ENCODE measurements around the gene PALMD.

PALMD gene

DNA sequence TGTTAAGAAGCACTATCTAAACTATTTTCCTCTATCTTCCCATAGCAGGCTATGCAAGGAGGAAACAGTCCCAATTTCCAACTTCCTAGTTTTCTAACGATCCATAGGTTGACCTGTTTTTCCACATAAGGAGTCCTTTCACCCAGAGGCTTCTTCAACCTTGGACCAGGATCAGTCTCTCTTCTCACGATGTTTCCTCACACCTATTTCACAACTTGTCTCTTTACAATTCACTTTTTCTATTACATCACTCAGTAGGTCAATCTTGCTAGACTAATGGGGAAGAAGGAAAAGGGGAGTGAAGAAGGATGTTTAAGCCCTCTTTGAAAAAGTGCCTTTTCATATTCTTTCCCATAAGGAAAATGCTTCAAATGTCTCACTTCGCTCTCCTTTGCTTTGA, 15.9 kb downstream of the PALMD start:
- DNase-seq (ENCODE audit: low read depth), result no peak

GRCh38 chr1:99662539-99663080, 16.7 kb downstream of the PALMD start:
- no peak for DNase-seq (ENCODE audit: low read depth)

DNA sequence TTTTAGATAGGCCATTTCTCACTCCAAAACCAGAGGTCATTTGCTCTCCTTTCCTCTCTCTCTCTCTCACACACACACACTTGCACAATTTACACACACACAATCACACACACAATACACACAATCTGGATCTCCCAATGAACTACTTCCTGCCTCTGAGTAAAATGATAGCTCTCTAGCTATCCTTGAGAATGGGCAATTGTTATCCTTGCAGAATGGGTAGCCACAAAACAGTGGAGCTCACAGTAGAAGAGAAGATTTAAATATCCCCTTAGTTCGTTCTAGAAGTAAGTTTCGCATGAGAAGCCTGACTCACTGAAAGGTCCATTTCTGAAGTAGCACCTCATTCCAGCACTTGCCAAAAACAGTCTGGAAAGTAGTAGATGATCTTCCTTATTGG, 17.6 kb downstream of the PALMD start:
- no peak for DNase-seq (ENCODE audit: low read depth)

DNA sequence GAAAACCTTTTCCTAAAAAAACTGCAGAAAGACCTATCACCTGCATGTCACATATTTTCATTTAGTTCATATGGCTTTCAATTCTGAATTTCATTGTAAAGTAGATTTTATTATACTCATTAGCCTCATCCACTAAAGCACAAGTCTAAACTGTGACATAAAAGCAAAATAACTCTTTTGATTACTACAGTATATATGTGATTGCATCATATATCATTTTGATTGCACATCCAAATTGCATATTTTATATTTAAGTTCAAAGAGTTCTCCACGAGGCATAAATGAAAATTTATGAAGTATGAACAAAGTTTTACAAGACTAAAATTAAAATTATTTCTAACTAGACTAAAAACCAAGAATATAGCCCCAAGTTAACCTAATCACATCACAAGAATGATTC, 19.3 kb downstream of the PALMD start:
- DNase-seq (ENCODE audit: low read depth), result no peak

- DNase-seq (ENCODE audit: low read depth), result no peak
Observed at GRCh38 chr1:99669376-99669775, 23.5 kb downstream of the PALMD start.

- DNase-seq (ENCODE audit: low read depth), result no peak
Observed at GRCh38 chr1:99669821-99670220, 23.9 kb downstream of the PALMD start.

GRCh38 chr1:99670583-99670982, 24.7 kb downstream of the PALMD start:
- DNase-seq (ENCODE audit: low read depth), result no peak

DNA sequence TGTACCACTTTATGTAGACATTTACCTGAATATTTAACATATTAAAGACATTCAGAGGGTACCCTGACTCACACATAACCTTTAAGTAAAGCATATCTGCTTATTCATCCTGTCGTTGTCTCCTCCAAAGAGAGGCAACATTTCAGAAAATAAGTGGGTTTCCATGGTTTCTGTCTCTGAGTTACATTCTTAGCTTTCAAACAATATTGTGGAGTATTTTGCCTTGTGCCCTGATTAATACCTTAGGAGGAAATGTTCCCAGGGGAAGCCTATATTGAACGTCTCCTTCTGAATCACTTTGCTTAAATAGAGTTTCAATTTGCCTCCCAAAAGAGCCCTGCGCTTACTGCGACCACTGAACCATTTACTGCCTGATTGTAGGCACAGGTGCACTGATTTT, 26.1 kb downstream of the PALMD start:
- no peak for DNase-seq (ENCODE audit: low read depth)

GRCh38 chr1:99672530-99673213, 26.8 kb downstream of the PALMD start:
- DNase-seq (ENCODE audit: low read depth), result no peak

DNA sequence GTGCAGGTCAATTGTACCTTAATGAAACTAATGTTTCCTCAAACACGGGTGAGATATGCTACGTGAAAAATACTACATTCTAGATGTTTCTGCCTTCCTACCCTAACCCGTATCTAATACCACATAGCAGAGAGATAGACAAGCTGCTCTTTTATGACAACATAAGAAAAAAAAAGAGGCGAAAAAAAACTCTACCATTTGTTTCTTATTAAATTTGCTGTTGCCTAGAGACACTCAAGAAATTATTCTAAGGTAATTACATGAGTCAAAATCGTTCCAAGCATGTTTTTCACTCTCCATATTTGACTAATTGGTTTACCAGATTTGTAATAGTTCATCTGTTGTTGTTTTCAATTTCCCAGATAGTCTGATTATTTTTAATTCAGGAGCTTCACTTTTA, 27.4 kb downstream of the PALMD start:
- DNase-seq (ENCODE audit: low read depth), result no peak

GRCh38 chr1:99674115-99675064, 28.5 kb downstream of the PALMD start:
- DNase-seq (ENCODE audit: low read depth), result no peak

- no peak for DNase-seq (ENCODE audit: low read depth)
Observed at GRCh38 chr1:99675292-99675691, 29.4 kb downstream of the PALMD start.

GRCh38 chr1:99675994-99676393, 30.1 kb downstream of the PALMD start:
- no peak for DNase-seq (ENCODE audit: low read depth)

DNA sequence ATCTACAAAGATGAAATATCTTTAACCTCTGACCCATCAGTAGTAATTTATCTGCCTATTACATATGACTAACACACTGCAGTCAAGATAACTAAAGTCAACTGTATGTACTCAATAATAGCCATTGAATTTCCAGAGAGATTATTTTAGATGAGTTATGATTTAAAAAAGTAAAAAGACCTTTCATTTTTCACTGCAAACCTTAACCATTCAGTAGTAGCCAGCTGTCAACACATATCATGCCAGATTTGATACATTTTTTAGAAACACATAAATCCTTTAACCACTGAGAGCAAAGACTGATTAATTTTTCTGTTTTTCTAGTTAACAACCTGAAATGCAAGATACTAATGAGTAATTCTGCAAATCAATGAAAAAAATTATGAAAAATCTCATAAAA, 31.0 kb downstream of the PALMD start:
- DNase-seq (ENCODE audit: low read depth), result no peak

DNA sequence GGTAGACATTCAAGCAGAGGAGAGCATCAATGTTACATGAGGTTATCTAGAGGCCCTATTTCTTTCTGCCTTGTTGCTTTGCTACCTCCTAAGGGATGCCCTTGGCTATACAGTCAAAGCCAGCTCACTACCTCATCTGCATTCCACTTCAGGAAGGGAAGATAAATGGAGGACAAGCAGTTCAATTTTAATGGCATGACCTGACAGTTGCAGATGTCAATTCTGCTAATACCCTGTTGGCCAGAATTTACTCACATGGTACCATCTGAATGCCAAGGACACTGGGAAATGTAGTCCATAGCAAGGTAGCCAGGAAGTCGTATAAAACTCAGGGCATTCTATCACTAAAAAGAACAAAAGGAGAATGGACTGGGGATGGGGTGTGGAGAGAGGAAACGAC, 31.5 kb downstream of the PALMD start:
- no peak for DNase-seq (ENCODE audit: low read depth)

GRCh38 chr1:99680270-99680669, 34.4 kb downstream of the PALMD start:
- DNase-seq (ENCODE audit: low read depth), result no peak

- no peak for DNase-seq (ENCODE audit: low read depth)
Observed at GRCh38 chr1:99681583-99681982, 35.7 kb downstream of the PALMD start.

GRCh38 chr1:99682291-99682751, 36.4 kb downstream of the PALMD start:
- no peak for DNase-seq (ENCODE audit: low read depth)

DNA sequence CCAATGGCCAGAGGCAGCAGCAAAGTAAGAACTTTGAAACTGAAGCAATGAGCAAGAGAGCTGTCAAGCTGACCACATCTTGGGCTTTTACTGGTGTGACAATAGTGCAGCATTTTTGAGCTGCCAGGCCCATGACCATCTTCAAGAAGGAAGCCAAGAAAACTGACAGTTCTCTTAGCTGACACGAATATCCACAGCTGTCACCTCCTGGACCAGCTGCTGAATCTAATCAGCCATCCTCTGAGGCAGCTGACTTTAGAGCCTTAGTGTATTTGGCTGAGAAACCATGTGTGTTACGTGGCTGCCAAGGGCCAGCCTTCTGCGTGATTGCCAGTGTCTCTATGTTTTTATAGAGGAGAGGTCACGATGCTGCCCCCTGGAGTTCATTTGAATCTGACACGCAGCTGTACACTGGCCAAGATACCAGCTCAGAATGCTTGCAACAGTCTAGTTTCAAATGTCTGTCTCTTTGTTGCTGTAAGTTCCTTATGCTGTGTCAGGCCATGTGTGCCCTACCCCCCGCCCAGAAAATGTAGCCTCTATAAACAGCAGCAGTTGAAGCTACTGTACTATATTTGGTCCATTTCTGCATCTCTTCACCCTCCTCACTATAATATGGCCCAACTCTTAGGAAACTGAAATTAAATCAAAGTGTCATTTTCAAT, 39.7 kb downstream of the PALMD start:
- peak; percentile 14 for DNase-seq (ENCODE audit: low read depth)

GRCh38 chr1:99691175-99691574, 45.3 kb downstream of the PALMD start:
- DNase-seq (ENCODE audit: low read depth), result no peak

GRCh38 chr1:99696616-99697015, 50.7 kb downstream of the PALMD start:
- DNase-seq (ENCODE audit: low read depth), result no peak

GRCh38 chr1:99697580-99697979, 51.7 kb downstream of the PALMD start:
- DNase-seq (ENCODE audit: low read depth), result no peak

Measured in stimulated activated CD4-positive, alpha-beta T cell treated with anti-CD3 and anti-CD28 coated beads, Interleukin-2, amount 100 ng/mL, for 4 hours (primary cell).